Gastroesophageal sphincter (tissue), 3 donors: ENCODE results near the gene TECPR2.

Experiments
- POLR2A ChIP-seq, 2 donors: fragments of 450-650 bp; IDR thresholded peaks; one replicate each; pipeline ENCODE4 v1.6.1; 2017; ENCODE audit warnings: antibody characterized with exemption in 2 of 2, mild to moderate bottlenecking in 2 of 2, moderate library complexity in 1 of 2
- POLR2AphosphoS5 ChIP-seq: sonication (generic); formaldehyde crosslinking; IDR thresholded peaks from one replicate; pipeline ENCODE4 v1.6.1; 2017; ENCODE audit warnings: antibody characterized with exemption
- TF ChIP-seq, protein P1 (sequence below), 4 experiments: fragments of 200-600 bp in 2 of 4; fragments of 450-650 bp in 2 of 4; sonication (generic) in 1 of 4; IDR thresholded peaks; one replicate each; pipeline ENCODE4 v1.5.1; 2017 to 2019; ENCODE audit warnings: antibody characterized with exemption in 4 of 4, mild to moderate bottlenecking in 2 of 4, moderate library complexity in 2 of 4

DNA sequence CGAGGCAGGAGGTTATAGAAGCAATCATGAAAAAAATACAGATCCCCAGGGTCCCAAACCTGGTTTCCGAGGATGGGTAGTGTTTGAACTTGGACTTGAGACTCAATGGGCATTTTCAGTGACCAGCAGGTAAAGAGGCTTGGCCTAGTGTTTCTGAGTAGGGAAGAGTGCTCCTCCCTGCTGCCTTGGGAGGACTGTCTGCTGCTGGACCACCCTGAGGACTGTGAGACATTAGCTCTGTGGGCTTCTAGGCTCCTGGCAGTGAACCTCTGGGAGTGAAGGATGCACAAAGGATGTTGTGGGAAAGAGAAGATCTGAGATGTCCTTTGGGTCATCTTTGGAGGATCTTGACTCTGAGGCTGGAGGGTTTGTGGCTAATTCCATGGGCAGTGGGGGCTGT lies 116.4 kb downstream of the TECPR2 start:
- TF ChIP-seq, protein P1, sequence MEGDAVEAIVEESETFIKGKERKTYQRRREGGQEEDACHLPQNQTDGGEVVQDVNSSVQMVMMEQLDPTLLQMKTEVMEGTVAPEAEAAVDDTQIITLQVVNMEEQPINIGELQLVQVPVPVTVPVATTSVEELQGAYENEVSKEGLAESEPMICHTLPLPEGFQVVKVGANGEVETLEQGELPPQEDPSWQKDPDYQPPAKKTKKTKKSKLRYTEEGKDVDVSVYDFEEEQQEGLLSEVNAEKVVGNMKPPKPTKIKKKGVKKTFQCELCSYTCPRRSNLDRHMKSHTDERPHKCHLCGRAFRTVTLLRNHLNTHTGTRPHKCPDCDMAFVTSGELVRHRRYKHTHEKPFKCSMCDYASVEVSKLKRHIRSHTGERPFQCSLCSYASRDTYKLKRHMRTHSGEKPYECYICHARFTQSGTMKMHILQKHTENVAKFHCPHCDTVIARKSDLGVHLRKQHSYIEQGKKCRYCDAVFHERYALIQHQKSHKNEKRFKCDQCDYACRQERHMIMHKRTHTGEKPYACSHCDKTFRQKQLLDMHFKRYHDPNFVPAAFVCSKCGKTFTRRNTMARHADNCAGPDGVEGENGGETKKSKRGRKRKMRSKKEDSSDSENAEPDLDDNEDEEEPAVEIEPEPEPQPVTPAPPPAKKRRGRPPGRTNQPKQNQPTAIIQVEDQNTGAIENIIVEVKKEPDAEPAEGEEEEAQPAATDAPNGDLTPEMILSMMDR (IDR thresholded peaks at IDR 0.05) = no peak
- TF ChIP-seq POLR2AphosphoS5 (no peak), POLR2A (IDR thresholded peaks at IDR 0.05) (no peak)
